ENCODE data around the gene PTPRM.

PTPRM gene

GRCh38 chr18:7813131-7813530 lies 246.0 kb downstream of the PTPRM start:
- DNase-seq = no peak

- DNase-seq = no peak
Measured at GRCh38 chr18:7814754-7815315, 247.7 kb downstream of the PTPRM start.

- DNase-seq = no peak
Measured at GRCh38 chr18:7815787-7816186, 248.7 kb downstream of the PTPRM start.

GRCh38 chr18:7817575-7818230 lies 250.6 kb downstream of the PTPRM start:
- no peak for DNase-seq

- DNase-seq = no peak
Measured at GRCh38 chr18:7821784-7822183, 254.7 kb downstream of the PTPRM start.

- DNase-seq = no peak
Measured at GRCh38 chr18:7822435-7823331, 255.6 kb downstream of the PTPRM start.

GRCh38 chr18:7824970-7825369 lies 257.9 kb downstream of the PTPRM start:
- DNase-seq = no peak

GRCh38 chr18:7830468-7830867 lies 263.4 kb downstream of the PTPRM start:
- DNase-seq = no peak

GRCh38 chr18:7839548-7839947 lies 272.4 kb downstream of the PTPRM start:
- no peak for DNase-seq

GRCh38 chr18:7840411-7840810 lies 273.3 kb downstream of the PTPRM start:
- no peak for DNase-seq

GRCh38 chr18:7844017-7844416 lies 276.9 kb downstream of the PTPRM start:
- DNase-seq = no peak

GRCh38 chr18:7844418-7844817 lies 277.3 kb downstream of the PTPRM start:
- no peak for DNase-seq

GRCh38 chr18:7846335-7846734 lies 279.2 kb downstream of the PTPRM start:
- no peak for DNase-seq

GRCh38 chr18:7847357-7848053 lies 280.4 kb downstream of the PTPRM start:
- DNase-seq = no peak

GRCh38 chr18:7848054-7848412 lies 280.9 kb downstream of the PTPRM start:
- no peak for DNase-seq

GRCh38 chr18:7850446-7850845 lies 283.3 kb downstream of the PTPRM start:
- no peak for DNase-seq

GRCh38 chr18:7855028-7855427 lies 287.9 kb downstream of the PTPRM start:
- DNase-seq = no peak

- DNase-seq = no peak
Measured at GRCh38 chr18:7855671-7856070, 288.6 kb downstream of the PTPRM start.

- no peak for DNase-seq
Measured at GRCh38 chr18:7856116-7856515, 289.0 kb downstream of the PTPRM start.

- no peak for DNase-seq
Measured at GRCh38 chr18:7856733-7857132, 289.6 kb downstream of the PTPRM start.

GRCh38 chr18:7857562-7857961 lies 290.4 kb downstream of the PTPRM start:
- DNase-seq = no peak

- DNase-seq = no peak
Measured at GRCh38 chr18:7859122-7859521, 292.0 kb downstream of the PTPRM start.

- no peak for DNase-seq
Measured at GRCh38 chr18:7870266-7870665, 303.1 kb downstream of the PTPRM start.

GRCh38 chr18:7870855-7871254 lies 303.7 kb downstream of the PTPRM start:
- no peak for DNase-seq

Measured in stimulated activated CD8-positive, alpha-beta memory T cell treated with anti-CD3 and anti-CD28 coated beads, Interleukin-4, amount 100 ng/mL, for 48 hours (primary cell).